Keratinocyte (primary cell): ENCODE results near the gene DDX28.

Source experiments
- CTCF ChIP-seq, 3 experiments: IDR thresholded peaks in 1 of 3; conservative IDR thresholded peaks in 1 of 3; optimal IDR thresholded peaks in 1 of 3; 2 replicates in 2 of 3; 3 replicates in 1 of 3; pipeline versions ENCODE3 to v1.5.1; 2011; ENCODE audit warnings: low read length in 3 of 3, mild to moderate bottlenecking in 3 of 3, moderate library complexity in 2 of 3, control low read depth in 1 of 3, inconsistent platforms in 1 of 3; ENCODE audit not compliant: insufficient read depth in 2 of 3; ENCODE audit errors: extremely low read depth in 1 of 3
- EZH2 ChIP-seq: IDR thresholded peaks from one replicate; pipeline ENCODE4 v1.6.1; 2012; ENCODE audit warnings: inconsistent platforms, mild to moderate bottlenecking, low read length, moderate library complexity

GRCh38 chr16:68049449-68049848, 26.4 kb upstream of the DDX28 start:
- TF ChIP-seq CTCF (optimal IDR thresholded peaks at IDR 0.05 in 1 of 3, IDR thresholded peaks at IDR 0.05 in 1 of 3, conservative IDR thresholded peaks at IDR 0.05 in 1 of 3; ENCODE audit: extremely low read depth in 1 of 3, insufficient read depth in 2 of 3, low read length in 3 of 3) = peak in 1 of 3 experiments; percentile 15
- TF ChIP-seq EZH2 = no peak
